H4 (cell line): ENCODE data around the gene MAPRE2. TPM values are rescaled to one million over a fixed set of nuclear protein-coding genes. Genes with fewer than 3 reads are reported as not detected.

Source experiments
- DNase-seq: peaks from one replicate; pipeline ENCODE4 v3.0.0-alpha.2; 2015; ENCODE audit warnings: low spot score
- total RNA-seq: library from RNA; depleted of rRNA; stranded (reverse); fragments of >200 nt; shearing (Covaris generic); gene quantifications from 2 replicates; pipeline ENCODE4 v1.2.3, GENCODE V29; 2014

The MAPRE2 gene
- total RNA-seq, 1 experiment from 2014 or later = 32.6 TPM

DNA sequence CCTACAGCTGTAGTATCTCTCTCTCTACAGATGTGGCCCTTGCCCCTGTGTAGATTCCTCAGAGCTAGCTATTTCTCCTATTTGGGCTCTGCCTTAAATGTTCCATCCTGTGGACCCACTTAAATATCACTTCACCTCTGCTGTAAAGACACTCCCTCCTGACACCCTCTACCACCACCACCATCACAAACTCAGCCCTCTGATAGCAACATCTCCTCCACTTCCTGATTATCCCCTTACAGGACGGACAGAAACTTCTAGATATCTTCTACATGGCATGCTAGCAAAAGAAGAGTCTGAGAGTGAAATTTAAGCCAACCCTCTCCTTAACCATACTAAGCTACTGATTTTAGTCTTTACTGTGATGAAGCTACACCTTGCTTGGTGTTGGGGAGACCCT is 3.2 kb upstream of the MAPRE2 start:
- DNase-seq = no peak

GRCh38 chr18:35038881-35039491 is 2.2 kb upstream of the MAPRE2 start:
- DNase-seq = no peak

- no peak for DNase-seq
These were observed 600 bp upstream of the MAPRE2 start for GRCh38 chr18:35040638-35040987.

DNA sequence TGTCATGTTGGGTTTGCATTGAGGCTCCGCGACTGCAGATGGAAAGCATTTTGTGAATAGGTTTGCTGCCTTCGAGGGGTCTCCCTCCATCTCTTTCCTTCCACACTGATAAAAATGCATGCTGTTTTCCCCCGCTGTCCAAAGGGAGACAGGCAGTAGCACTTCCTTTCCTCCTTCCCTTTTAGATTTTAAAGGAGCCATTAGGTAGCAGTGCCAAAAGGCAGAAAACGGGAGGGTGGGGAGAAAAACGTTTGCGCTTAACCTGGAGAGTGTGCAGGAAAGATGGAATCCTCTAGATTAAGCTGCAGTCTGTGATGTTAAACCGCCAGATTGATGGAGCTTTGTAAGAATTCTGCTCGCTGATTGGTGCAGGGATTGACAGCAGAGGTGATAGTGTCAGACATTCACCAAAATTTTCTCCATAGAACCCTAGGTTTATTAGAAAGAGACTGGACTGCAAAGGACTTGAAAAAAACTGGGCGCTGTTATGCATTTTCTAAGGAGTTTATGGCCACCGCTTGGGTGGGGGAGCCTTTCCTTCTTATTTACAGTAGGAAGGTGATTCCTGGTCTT is 688 bp downstream of the MAPRE2 start:
- no peak for DNase-seq

DNA sequence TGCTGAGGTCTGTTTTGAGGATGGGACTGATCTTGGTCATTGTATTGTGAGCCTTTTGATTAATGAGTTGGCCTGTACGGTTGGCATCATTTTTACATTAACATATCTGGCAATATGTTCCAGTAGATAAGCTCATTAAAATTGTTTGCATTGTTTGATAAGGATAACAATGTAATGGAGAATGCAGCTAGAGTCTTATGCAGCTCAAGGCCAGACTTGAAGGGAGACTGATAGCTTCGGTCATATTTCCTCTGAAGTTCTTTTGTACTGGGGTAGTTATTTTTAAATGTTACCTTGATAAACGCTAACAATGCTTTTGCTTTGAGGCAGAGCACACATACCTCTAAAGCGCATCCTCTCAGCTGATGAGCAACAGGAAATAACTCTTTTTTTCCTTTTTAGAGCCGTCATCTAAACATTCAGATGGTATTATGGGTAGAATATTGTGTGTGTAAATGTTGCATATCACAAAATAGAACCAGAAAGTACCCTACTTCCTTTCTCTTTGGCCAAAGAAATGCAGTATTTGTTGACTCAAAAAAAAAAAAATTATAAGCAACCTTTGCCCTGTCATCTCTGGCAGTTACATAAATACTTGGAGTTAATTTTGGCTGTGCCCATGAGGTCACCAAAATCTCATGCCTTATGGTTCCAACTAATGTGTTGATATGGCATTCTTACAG is 1.3 kb downstream of the MAPRE2 start:
- no peak for DNase-seq

GRCh38 chr18:35043207-35043606 is 2.0 kb downstream of the MAPRE2 start:
- no peak for DNase-seq

GRCh38 chr18:35045121-35045520 is 3.9 kb downstream of the MAPRE2 start:
- no peak for DNase-seq

DNA sequence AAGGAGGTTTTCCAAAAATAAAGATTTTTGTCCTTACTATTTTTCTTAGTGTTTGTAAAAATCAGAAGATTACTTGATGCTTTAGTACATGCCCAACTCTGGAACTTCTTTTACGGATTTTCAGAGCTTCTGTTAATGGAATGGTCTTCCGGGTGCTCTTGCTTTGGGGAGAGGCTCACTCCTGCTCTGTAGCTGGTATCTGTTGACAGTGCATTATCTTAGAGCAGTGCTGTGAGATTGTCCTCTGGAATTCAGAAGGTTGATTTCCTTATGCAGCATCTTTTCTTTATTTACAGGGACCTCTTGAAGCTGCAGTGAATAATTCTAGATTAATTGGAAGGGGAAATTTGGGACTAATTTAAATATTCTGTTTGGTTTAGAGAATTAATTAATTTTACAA is 4.6 kb downstream of the MAPRE2 start:
- DNase-seq = no peak

DNA sequence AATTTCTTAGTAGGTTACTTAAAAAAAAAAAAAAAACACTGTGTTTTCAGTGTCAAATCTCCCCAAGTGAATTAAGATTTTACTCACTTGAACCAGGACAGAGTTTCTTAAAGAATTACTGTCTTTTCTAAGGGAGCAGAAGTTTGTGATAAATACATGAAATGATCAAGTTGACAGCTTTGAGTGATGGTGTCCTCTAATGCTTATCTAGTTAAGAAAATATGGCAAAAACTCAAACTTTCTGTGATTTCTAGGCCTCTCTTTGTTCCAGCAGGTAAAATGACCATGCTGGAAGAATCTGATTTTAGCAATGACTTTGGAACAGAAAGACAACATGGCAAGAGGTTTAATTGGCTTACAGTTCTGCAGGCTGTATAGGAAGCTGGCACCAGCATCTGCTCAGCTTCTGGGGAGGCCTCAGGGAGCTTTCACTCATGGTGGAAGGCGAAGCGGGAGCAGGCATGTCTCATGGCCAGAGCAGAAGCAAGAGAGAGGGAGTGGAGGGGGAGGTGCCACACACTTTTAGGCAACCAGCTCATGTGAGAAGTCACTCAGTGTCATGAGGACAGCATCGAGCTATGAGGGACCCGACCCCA is 6.6 kb downstream of the MAPRE2 start:
- no peak for DNase-seq

GRCh38 chr18:35049111-35050027 is 8.2 kb downstream of the MAPRE2 start:
- DNase-seq = no peak

DNA sequence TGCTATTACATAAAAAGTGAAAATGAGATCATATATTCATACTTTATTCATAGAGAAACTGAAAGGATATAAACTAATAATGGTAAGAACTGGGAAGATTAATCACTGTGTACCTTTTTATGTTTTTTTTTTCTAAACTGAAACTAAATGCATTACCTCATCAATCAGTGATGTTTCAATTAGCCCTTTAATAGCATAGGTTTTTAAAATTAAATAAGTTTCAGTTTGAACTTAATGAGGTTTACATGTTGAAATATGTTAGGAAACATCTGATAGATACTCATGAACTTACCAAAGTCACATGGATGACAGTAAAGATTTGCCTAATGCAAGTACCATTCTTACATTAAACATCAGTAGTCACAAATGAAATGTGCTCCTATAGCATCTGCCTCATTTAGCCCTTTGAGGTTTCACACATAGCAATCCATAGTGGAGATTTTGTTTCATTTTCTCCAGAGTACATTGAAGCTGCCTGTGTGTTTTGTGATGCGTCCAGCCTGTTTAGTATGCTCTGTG is 8.9 kb downstream of the MAPRE2 start:
- no peak for DNase-seq

DNA sequence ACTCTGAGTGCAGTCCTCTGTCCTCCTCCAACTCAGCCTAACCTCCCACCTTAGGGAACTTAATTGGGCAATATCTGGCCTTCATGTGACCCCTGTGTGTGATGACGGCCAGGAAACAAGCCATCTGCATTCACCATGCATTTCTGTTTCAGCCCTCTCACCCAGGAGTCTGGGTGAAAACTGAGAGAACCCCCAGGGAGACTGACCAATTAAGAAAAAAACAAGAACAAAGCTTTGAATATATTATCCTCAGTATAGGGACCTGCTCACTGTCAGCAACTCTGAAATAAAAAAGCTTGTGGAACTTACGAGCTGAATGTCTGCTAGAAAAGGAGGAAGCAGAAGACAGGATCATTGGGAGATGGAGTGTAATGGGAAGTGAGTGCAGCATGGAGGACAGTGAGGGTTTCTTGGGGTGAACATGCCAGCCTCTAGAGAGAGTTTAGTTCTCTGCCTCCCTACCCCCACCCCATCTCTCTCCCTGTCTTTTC is 9.5 kb downstream of the MAPRE2 start:
- DNase-seq = no peak

- DNase-seq = no peak
These were observed 10.6 kb downstream of the MAPRE2 start for GRCh38 chr18:35051641-35052377.

- DNase-seq = no peak
These were observed 13.2 kb downstream of the MAPRE2 start for GRCh38 chr18:35054401-35054800.

DNA sequence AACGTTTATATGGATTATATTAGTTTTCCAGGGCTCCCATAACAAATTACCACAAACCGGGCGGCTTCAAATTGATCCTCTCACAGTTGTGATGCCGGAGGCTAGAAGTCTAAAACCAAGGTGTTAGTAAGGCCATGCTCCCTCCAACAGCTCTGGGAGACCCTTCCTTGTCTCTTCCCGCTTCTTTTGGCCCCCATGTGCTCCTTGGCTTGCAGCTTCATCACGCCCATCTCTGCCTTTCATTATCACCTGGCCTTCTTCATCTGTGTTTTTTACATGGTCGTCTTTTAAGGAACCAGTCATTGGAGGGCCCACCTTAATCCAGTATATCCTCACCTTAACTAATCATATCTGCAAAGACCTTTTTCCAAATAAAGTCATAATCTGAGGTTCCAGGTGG is 13.9 kb downstream of the MAPRE2 start:
- no peak for DNase-seq

GRCh38 chr18:35055726-35056125 is 14.5 kb downstream of the MAPRE2 start:
- no peak for DNase-seq

GRCh38 chr18:35059280-35059927 is 18.2 kb downstream of the MAPRE2 start:
- DNase-seq = no peak

- no peak for DNase-seq
These were observed 19.1 kb downstream of the MAPRE2 start for GRCh38 chr18:35060122-35060815.

DNA sequence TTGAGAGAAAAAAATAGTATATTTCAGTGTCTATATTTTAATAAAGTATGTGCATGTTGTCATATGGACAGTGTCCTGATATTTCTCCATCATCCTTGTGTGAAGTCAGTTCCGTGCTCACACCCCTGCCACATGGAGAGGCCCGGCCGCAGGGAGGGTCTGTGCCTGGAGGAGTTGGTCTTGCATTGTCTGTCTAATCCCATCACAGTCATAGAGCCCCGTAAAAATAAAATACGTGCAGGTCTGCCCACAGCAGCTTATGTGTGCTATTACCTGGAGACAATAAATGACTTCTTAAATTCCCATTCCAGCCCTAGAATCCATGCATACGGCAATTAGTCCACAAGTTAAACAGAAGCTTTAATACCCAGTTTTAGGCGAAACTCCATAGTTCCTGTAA is 20.1 kb downstream of the MAPRE2 start:
- no peak for DNase-seq

DNA sequence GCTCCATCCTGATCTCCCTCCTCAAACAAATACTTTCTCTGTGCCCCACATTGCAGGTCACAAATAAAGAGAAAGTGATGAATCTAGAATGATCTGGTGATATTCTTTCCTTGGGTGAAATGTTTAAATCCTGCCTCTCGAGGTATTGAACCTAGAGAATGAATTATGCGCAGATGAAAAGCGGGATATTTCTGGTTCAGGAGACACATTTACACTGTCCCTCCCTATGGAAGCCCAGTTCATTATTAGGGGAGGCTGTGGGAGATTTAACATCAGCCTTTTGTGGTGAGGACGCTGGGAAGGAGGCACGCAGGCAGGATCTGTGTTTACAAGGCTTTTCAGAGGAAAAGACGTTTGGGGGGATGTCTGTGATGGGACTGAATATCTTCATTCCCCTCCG is 20.6 kb downstream of the MAPRE2 start:
- DNase-seq = no peak
